GM19452 (cell line): ENCODE measurements around the gene PKP2.
A peak's percentile ranks its signal among the peaks of the same experiment; 100 is the strongest.

Source experiments
- ATAC-seq: cut with Tn5 transposase; IDR thresholded peaks from one replicate; pipeline ENCODE4 v1.9.1; 2021; ENCODE audit not compliant: unreplicated experiment

Gene PKP2

GRCh38 chr12:32756476-32757066 is 140.0 kb downstream of the PKP2 start:
- no peak for ATAC-seq

DNA sequence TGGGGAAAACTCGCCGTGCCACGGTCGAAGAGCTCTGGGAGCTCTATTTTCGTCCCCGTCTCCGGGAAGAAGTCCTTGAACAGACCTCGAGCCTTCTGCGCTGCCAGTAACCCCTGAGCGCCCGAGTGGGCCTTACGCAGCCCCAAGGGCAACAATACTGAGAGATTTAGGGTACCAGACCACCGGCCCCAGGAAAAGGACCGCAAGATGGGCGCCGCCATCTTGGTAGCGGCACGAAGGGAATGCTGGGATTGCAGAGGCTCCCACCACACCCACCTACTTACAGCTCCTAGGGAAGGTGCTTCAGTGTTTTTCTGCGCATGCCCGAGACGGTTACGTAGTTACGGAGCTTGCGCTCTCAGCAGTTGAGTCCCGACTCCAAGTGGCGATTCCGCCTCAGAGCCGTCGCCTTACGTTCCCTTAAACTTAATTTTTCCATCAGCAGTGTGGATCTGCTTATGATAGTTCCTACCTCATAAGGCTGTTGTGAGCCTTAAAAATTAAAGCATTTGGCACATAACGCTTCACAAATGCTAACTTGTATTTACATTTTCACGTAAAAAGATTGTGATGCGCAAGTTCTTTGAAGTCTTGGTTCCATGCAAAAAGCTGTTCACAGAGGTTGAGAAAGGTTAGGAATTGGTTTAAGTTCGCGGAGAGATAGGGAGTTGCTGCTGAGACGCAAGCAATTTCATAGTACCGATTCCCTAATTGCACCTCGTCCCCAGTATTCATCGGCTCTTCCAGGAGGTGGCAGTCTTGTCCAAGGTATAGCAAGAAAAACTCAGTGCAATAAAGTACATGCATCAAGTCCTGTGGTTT is 140.7 kb downstream of the PKP2 start, which contains the start of gene YARS2:
TSS of gene YARS2 (minus strand) at position 244 of the 822 bp plus-strand sequence. CDS start at position 221, 23 bp downstream.
- peak; percentile 92 for ATAC-seq

GRCh38 chr12:32755051-32755653 is 141.4 kb downstream of the PKP2 start:
- ATAC-seq: peak; percentile 56

DNA sequence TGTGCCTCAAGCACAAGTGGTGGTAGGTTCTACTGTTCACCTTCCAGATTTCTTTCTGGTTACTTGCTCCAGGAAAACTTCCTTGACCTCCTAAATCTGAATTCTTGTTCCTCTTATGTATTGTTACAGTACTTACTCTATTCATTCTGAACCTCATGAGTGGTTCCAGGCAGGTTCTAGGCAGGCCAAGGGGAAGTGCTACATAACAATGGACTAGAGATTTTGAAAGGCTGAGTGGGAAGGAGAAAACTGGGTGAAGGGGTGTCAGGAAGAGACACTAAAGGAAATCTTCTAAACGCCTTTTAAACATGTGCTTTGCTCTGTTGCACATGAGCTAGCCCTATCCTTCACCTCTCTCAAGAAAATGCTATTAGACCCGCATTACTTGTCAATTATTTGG is 142.5 kb downstream of the PKP2 start:
- no peak for ATAC-seq

- no peak for ATAC-seq
These were observed 143.0 kb downstream of the PKP2 start for GRCh38 chr12:32753605-32754004.

GRCh38 chr12:32743264-32743663 is 153.3 kb downstream of the PKP2 start:
- no peak for ATAC-seq

GRCh38 chr12:32742133-32742532 is 154.4 kb downstream of the PKP2 start:
- ATAC-seq: no peak
